ENCODE data around the gene ST6GALNAC2.

DNA sequence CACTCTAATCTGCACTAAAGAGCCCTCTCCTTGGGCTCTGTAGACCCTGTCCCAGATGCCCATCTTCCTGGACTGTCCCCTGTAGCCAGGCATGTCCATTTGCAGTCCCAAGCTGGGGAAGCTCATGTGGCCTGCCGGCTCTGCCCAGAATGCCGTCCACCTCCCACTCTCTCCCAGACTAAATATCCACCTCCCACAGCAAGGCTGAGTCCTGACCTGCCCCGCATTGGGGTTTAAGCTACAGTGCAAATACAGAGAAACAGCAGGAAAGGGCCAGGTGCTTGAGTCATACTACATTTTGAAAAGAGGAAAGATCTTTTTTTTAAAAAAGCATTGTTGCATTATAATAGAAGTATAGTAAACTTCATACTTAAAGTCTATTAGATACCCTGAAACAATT is 3.0 kb downstream of the ST6GALNAC2 start:
- TF ChIP-seq, protein P1, sequence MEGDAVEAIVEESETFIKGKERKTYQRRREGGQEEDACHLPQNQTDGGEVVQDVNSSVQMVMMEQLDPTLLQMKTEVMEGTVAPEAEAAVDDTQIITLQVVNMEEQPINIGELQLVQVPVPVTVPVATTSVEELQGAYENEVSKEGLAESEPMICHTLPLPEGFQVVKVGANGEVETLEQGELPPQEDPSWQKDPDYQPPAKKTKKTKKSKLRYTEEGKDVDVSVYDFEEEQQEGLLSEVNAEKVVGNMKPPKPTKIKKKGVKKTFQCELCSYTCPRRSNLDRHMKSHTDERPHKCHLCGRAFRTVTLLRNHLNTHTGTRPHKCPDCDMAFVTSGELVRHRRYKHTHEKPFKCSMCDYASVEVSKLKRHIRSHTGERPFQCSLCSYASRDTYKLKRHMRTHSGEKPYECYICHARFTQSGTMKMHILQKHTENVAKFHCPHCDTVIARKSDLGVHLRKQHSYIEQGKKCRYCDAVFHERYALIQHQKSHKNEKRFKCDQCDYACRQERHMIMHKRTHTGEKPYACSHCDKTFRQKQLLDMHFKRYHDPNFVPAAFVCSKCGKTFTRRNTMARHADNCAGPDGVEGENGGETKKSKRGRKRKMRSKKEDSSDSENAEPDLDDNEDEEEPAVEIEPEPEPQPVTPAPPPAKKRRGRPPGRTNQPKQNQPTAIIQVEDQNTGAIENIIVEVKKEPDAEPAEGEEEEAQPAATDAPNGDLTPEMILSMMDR (IDR thresholded peaks at IDR 0.05): no peak
- no peak for TF ChIP-seq POLR2A (IDR thresholded peaks at IDR 0.05)
